GM04504 (cell line): ENCODE data around the gene CMKLR1.
A peak's percentile ranks its signal among the peaks of the same experiment; 100 is the strongest.

ENCODE experiments used
- DNase-seq: peaks from one replicate; pipeline ENCODE4 v3.0.0-alpha.2; 2012; ENCODE audit warnings: low read depth

The CMKLR1 gene, protein sequence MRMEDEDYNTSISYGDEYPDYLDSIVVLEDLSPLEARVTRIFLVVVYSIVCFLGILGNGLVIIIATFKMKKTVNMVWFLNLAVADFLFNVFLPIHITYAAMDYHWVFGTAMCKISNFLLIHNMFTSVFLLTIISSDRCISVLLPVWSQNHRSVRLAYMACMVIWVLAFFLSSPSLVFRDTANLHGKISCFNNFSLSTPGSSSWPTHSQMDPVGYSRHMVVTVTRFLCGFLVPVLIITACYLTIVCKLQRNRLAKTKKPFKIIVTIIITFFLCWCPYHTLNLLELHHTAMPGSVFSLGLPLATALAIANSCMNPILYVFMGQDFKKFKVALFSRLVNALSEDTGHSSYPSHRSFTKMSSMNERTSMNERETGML

DNA sequence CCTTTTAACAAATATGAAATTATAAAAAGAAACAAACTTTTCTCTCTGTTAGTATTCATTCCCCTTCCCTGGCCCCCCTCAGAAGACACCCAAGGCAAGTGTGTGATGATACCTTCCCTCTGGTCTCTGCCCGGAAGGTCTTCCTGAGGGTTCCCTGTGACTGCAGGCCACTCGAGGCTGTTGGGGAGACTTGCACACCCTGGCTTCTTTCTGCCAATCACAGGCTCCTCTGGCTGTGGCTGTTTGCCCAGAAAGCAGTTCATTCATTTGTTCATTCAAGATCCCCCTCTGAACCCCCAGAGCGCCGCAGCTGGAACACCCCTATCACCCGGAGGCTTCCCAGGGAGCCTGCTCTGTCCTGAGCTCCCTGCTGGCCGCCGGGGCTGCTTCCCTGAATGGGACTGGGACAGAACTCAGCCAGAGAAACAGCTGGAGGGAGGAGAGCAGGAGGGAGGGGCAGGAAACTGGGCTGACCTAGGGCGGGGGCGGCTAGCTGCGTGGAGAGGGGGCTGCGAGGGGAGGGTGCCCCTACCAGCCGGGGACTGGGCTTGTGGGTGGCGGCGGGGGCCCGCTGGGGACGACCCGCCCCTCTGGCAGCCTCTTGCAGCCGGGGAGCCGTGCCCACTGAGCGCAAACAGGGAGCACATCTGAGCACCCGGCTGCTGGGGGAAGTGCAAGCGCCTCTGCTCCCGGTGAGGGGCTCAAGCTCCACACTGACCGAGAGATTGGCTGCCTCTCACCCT is at the start of gene CMKLR1:
Gene CMKLR1, minus strand, starts transcription at position 397 of the 743 bp plus-strand sequence. CDS start 45,720 bp downstream, outside the sequence.
- DNase-seq = no peak

- DNase-seq = no peak
These were observed 48.7 kb upstream of the CMKLR1 start for GRCh38 chr12:108387771-108388170.

DNA sequence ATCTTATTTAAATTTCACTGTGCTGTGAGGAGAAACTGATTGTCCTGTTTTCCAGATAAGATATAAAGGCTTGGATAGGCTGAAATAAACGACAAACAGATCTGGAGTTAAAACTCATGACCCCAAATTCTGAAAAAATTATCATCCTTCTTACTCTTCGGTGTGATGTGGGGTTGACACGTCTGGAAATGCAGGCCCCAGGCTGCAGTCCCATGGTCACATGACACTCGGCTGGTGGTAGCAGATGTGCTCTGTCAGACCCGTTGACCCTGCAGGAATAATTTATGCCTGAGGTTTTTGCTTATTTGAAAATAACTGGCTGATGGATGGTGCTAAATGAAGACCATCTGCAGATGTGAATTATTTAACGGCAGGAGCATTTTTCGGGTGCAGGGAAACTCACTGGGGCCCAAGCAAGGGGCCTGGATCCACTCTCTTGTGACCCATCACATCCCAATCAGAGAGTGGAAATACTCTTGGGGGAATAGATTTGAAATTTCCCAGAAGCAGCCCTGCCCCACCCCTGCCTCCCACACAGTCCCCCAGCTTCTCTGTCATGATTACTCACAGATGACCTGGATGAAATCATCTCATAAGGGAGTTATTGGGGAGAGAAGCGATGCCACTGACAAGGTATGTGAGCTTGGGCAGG is 47.7 kb upstream of the CMKLR1 start:
- no peak for DNase-seq

DNA sequence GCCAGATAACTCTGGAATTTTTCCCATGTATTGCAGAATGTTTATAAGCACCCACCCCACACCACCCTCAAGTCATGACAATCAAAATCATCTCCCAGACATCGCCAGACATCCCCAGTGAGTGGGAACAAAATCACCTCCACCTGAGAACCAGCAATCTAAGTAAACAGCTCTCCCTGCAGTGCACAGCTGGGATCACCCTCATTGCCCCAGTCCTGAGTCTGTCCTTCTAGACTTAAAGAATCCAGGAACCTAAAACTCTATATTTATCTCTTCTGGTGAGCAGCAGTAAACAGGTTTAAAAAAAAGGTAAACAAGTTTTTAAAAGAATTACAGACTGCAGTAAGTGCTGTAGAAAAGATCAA is 43.3 kb upstream of the CMKLR1 start:
- no peak for DNase-seq

DNA sequence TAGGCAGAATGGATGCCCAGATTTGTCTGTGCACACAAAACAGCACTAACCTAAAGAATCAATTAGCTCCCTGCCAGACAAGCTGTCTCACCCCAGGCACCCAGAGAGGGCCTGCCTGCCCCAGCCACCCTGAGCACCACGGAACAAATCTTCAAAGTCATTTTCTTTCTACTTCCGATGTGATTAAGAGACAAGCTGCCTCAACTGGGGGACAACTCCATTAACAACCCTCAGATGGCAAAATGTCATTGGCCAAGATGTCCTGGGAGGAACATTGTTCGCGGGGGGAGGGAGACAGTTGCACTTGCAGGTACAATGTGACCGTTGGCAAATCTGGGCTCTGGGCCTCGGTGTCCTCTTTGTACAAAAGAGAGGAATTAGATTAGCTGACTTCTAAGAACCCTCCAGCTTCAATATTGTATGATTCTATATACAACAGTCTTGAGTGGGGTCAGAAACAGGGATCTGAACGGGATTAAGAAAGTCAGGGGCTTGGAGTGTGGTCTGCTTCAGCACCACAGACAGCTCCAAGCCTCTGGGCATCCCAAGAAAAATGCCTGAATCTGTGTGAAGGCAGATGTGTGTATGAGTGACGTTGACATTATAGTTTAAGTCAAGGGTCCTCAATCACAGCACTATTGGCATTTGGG is 42.8 kb upstream of the CMKLR1 start:
- no peak for DNase-seq

DNA sequence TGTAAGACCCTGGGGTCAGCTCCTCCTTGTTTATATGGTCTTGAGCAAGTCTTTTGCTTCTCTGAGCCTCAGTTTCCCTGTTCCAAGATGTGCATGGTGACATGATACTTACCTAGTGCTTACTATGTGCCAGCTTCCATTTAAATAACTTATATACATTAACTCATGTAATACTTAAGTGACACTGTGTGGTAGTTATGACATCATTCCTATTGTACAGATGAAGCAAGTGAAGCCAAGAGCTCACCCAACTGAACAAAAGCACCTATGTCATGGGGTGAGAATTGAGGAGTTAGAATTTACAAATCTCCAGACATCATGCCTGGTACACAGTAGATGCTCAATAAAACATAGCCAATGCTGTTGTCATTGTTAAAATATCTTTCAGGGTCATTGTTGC is 41.3 kb upstream of the CMKLR1 start:
- DNase-seq = no peak

GRCh38 chr12:108379823-108380222 is 40.7 kb upstream of the CMKLR1 start:
- no peak for DNase-seq

DNA sequence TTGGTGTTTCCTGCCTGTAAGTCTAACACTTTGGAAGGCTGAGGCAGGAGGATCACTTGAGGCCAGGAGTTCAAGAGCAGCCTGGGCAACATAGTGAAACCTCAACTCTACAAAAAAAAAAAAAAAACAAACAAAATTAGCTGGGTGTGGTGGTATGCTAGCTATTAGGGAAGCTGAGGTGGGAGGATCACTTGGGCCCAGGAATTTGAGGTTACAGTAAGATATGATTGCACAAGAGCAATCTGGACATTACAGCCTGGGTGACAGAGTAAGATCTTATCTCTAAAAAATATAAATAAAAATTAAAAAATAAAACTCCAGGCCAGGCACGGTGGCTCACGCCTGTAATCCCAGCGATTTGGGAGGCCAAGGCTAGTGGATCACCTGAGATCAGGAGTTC is 39.8 kb upstream of the CMKLR1 start:
- no peak for DNase-seq

DNA sequence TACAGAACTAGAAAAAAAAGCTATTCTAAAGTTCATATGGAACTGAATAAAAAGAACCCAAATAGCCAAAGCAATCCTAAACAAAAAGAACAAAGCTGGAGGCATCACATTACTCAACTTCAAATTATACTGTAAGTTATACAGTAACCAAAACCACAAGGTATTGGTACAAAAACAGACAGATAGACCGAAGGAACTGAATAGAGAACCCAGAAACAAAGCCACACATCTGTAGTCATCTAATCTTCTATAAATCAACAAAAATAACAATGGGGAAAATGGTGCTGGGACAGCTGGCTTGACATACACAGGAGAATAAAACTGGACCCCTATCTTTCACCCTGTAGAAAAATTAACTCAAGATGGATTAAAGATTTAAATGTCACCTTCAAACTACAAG is 38.1 kb upstream of the CMKLR1 start:
- no peak for DNase-seq

- no peak for DNase-seq
These were observed 37.0 kb upstream of the CMKLR1 start for GRCh38 chr12:108375986-108376663.

- no peak for DNase-seq
These were observed 35.6 kb upstream of the CMKLR1 start for GRCh38 chr12:108374596-108375320.

DNA sequence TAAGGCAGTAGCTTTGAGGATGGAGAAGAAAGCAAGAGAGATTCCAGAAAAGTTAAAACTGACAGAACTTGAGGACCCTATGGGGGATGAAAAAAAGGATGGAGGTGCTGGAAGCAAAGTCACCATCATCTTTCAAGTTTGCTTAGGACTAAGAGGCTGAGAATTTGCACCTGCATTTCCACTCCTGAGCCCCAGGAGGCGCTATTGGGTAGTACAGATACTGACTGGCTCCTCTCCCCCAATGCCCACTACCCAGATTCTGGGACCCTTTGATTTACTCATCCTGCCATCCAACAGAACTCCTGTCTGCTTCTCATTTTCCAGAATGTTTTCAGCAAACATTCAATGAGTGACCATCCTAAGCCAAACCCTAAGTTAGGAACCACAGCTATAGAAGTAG is 34.0 kb upstream of the CMKLR1 start:
- no peak for DNase-seq

- peak; percentile 17 for DNase-seq
These were observed 32.8 kb upstream of the CMKLR1 start for GRCh38 chr12:108371801-108372344.

DNA sequence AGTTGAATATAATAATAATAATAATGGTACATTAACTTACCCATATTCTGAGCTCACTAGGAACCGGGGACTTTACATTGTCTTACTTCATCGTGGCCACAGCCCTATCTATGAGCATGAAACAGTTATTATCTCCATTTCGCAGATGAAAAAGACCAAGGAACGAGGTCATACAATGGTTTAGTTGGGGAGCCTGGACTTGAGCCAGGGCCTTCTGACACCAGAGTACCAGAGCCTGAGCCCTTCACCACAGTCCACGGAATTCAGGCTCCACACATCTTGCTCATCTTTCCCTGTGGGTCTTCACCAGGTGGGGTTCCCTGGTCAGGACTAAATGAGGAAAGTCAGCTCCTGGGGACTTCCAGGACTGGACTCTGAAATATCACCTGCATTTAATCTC is 31.3 kb upstream of the CMKLR1 start:
- DNase-seq = no peak

- no peak for DNase-seq
These were observed 30.8 kb upstream of the CMKLR1 start for GRCh38 chr12:108369736-108370396.

DNA sequence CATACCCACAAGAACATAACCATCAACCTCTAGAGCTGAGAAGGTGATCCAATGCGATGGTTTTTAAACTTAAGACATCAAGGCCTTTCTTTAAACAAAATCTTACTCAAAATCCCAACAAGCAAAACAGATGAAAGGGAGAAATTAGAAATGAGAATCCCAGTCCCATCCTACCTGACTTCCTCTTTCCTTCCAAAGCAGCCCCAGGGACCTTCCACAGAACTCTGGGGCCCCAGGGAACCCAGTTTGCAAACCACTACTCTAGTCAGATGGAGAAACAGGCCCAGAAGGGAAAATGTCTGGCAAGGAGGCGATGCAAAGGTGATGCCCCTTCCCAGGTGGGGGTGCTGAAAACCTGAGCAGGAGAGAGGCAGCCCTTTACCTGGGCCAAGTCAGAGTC is 29.0 kb upstream of the CMKLR1 start:
- DNase-seq = no peak

DNA sequence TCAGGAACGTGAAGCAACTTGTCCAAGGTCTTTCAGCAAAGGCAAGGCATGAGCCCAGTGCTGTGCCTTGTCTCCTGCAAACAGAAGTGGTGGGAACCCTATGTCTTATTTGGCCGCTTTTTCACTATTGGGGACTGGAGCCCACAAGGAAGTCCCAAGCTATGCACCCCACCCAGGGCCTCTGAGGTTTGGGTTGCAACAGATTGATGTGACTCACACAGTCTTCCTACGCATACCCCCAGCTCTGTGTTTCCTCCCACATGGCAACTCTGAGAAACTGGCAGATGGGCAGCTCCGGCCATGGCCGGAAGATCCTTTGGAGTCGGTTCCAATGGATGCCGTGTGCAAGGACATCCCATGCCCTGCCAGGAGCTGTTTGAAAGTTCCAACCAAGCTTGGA is 28.3 kb upstream of the CMKLR1 start:
- no peak for DNase-seq

GRCh38 chr12:108365324-108365723 is 26.2 kb upstream of the CMKLR1 start:
- DNase-seq = no peak

DNA sequence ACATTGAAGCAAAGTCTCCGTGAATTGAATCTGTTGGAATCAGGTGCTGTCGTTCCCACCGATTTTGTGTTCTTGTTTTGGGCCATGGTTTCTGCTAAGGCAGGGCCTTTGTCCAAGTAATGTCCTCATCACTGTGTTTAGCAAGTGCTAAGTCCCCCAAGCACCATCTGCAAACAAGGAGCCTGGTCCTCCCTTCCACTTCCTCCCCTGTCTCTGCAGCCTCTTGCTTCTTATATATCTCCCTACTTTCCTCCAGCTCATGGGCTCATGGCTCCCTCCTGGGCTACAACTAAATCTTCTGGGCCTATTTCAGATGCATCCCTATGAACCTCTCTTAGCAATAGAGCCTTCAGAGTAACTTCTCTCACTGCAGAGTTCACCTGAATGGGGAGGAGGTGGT is 25.8 kb upstream of the CMKLR1 start:
- DNase-seq = no peak

GRCh38 chr12:108363565-108363964 is 24.5 kb upstream of the CMKLR1 start:
- no peak for DNase-seq
